ENCODE measurements around the gene NTSR1.

- no peak for TF ChIP-seq CTCF (IDR thresholded peaks at IDR 0.05)
- TF ChIP-seq POLR2A (IDR thresholded peaks at IDR 0.05): no peak
Measured at GRCh38 chr20:62710886-62711702, 2.5 kb downstream of the NTSR1 start.
